Small intestine (tissue), 7 donors: ENCODE measurements around the gene RPS15. TPM values are rescaled to one million over a fixed set of nuclear protein-coding genes. Genes with fewer than 3 reads are reported as not detected.
A peak's percentile ranks its signal among the peaks of the same experiment; 100 is the strongest.

ENCODE experiments used
- DNase-seq, 2 donors: peaks; one replicate each; pipeline versions ENCODE4 v3.0.0 to v3.0.0-alpha.2; 2013
- FAIRE-seq: peaks from 2 replicates; lab custom pipeline; 2012; peaks lifted over from hg19 to GRCh38; lab: Jason Lieb, UNC
- H3K27ac ChIP-seq, 3 donors: one replicate each; pipeline ENCODE4 v1.5.1; 2013; ENCODE audit warnings: low read length in 2 of 3, mild to moderate bottlenecking in 2 of 3, control low read depth in 1 of 3, inconsistent platforms in 1 of 3, low read depth in 1 of 3, moderate library complexity in 1 of 3
- H3K27me3 ChIP-seq, 3 donors: one replicate each; pipeline ENCODE4 v1.6.1; 2013; ENCODE audit warnings: low read length in 3 of 3, inconsistent platforms in 1 of 3; ENCODE audit not compliant: control insufficient read depth in 3 of 3, insufficient read depth in 3 of 3
- H3K36me3 ChIP-seq, 3 donors: one replicate each; pipeline ENCODE4 v1.6.1; 2013; ENCODE audit warnings: low read length in 3 of 3, inconsistent platforms in 1 of 3, low read depth in 1 of 3, mild to moderate bottlenecking in 1 of 3, moderate library complexity in 1 of 3; ENCODE audit not compliant: control insufficient read depth in 3 of 3, insufficient read depth in 2 of 3
- H3K4me1 ChIP-seq, 3 donors: one replicate each; pipeline ENCODE4 v1.6.1; 2013; ENCODE audit warnings: low read length in 2 of 3, inconsistent platforms in 1 of 3, low read depth in 1 of 3, mild to moderate bottlenecking in 1 of 3, moderate library complexity in 1 of 3; ENCODE audit not compliant: control insufficient read depth in 3 of 3, insufficient read depth in 2 of 3
- H3K4me3 ChIP-seq, 3 donors: one replicate each; pipeline ENCODE4 v1.5.1; 2013; ENCODE audit warnings: low read length in 3 of 3, control low read depth in 1 of 3, inconsistent platforms in 1 of 3, low read depth in 1 of 3, mild to moderate bottlenecking in 1 of 3, moderate library complexity in 1 of 3
- H3K9me3 ChIP-seq, 2 donors: one replicate each; pipeline ENCODE4 v1.6.1; 2013; ENCODE audit warnings: low read depth in 1 of 2, low read length in 1 of 2; ENCODE audit not compliant: control insufficient read depth in 2 of 2, insufficient read depth in 1 of 2
- WGBS, 3 donors: extraction: QIAGEN DNeasy Blood & Tissue Kit; methylation state at CpG; one replicate each; pipeline ENCODE4 v1.1.7; 2013; 5-methylcytosine and 5-hydroxymethylcytosine counted together
- polyA plus RNA-seq, 4 donors: library from polyadenylated mRNA; stranded (reverse) in 3 of 4; unstranded in 1 of 4; fragments of 200-250 nt in 3 of 4; fragments of 120-200 nt in 1 of 4; gene quantifications; one replicate each; pipeline versions ENCODE4 v1.2.1 to v1.2.3, GENCODE V29; 2013
- donor health status: healthy with polysubstance abuse.
- donor health status: control.
- donor health status: control.
- donor health status: Bipolar disorder and iron deficiency.
- donor health status: healthy.

The RPS15 gene
- polyA plus RNA-seq, 4 donors: 1,394 to 3,547 (median 2,919) TPM

DNA sequence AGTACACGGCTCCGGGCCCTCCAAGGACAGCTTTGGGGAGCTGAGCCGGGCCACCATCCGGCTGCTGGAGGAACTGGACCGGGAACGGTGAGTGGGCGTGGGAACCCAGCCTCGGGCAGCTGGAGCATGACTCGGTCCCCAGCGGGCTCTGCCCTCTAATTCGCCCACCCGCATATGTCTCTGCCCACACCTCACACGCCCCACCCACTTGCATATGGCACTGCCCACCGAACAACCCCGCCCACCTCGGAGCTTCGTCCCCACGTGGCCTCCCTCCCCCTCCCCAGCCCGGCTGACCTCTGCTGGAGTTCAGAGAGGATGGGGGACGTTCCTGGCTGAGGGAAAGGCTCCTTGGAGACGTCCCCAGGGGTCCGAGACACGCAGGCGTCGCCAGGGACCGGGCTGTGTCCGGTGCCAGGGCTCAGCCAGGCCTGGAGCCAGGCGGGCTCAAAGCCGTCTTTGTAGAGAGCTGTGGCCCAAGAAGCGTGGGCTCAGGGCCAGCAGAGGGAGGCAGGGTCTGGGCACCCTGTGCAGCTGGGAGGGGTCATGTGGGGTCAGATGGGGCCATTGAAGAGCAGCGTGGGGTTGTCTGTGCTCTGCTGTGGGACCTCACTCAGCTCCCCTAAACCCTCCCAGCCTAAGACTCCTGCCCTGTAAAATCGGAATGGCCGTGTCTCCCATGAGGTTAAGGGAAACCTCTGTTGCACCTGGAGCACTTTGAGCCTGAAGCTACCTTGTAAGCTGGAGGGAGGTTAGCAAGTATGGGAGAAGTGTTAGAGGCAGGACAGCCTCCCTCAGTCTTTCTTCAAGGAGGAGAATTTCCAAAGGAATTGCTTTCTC lies 15.5 kb downstream of the RPS15 start:
- no peak overlapping the region for H3K4me3 ChIP-seq
- WGBS, 3 donors: 7 to 29% (median 15%) methylated on average over 23 to 33 of the region's 33 CpGs
- H3K27ac ChIP-seq: no peak overlapping the region
- peaks cover 30 to 95% (median 42%) of the 10 kb centered on the region in 3 donors for H3K27me3 ChIP-seq
- no peaks in the 10 kb centered on the region for H3K36me3 ChIP-seq
- H3K4me1 ChIP-seq: peaks cover 0 to 11% (median 0%) of the 10 kb centered on the region in 3 donors
- DNase-seq (no peak), FAIRE-seq (no peak)
- no peaks in the 10 kb centered on the region for H3K9me3 ChIP-seq

DNA sequence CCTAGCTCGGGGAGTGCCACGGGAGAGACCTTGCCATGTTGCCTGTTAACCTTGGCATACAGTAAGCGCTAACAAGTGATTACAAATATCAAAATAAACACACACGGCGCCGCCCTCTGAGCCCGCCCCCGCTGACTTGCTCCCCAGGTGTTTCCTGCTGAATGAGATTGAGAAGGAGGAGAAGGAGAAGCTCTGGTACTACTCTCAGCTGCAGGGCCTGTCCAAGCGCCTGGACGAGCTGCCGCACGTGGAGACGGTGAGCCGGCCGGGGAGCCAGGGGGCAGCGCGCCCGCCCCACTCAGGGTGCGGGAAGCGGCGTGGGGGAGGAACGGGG lies 16.8 kb downstream of the RPS15 start:
- DNase-seq: no peak
- no peaks in the 10 kb centered on the region for H3K9me3 ChIP-seq
- no peak overlapping the region for H3K4me3 ChIP-seq
- H3K36me3 ChIP-seq: peaks cover 0 to 3% (median 0%) of the 10 kb centered on the region in 3 donors
- H3K27ac ChIP-seq: no peak overlapping the region
- FAIRE-seq: no peak
- peaks cover 30 to 91% (median 31%) of the 10 kb centered on the region in 3 donors for H3K27me3 ChIP-seq
- WGBS, 3 donors: 1 to 4% (median 1%) methylated on average over 19 to 22 of the region's 22 CpGs
- H3K4me1 ChIP-seq: peaks cover 0 to 11% (median 0%) of the 10 kb centered on the region in 3 donors

DNA sequence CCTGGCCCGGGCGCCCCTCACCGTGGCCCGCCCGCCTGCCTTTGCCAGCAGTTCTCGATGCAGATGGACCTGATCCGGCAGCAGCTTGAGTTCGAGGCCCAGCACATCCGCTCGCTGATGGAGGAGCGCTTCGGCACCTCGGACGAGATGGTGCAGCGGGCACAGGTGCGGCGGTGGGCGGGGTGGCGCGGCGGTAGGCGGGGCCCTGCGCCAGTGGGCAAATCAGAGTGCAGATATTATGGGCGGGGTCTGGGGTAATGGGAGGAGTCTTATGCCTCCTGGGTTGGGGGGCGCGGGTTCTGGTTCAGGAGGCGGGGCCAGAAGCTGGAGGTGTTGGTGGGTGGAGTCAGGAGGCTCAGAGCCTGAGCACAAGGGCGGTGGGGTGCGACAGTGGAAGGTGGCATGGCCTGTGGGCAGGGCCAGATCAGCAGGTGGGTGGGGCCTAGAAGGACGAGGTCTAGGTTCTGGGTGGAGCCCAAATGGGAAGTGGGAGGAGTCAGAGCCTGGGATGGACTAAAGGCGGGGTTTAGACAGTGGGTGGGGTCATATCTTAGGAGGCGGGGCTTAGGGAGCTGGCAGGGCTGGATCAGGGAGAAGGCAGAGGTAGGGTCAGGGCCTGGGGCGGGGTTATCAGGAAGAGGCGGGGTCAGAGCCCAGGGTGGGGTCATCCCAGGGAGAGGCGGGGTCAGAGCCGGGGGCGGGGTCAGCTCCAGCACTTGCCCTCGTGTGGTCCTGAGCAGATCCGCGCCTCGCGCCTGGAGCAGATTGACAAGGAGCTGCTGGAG lies 17.3 kb downstream of the RPS15 start:
- FAIRE-seq (no peak), DNase-seq (peak; percentile 86 to 97)
- Histone ChIP-seq H3K4me1 (peaks cover 0 to 11% (median 0%) of the 10 kb centered on the region in 3 donors), H3K4me3 (no peak overlapping the region), H3K27me3 (peaks cover 25 to 86% (median 28%) of the 10 kb centered on the region in 3 donors), H3K36me3 (peaks cover 0 to 8% (median 0%) of the 10 kb centered on the region in 3 donors), H3K27ac (no peak overlapping the region), H3K9me3 (no peaks in the 10 kb centered on the region)
- WGBS, 3 donors: 2 to 6% (median 4%) methylated on average over 32 to 42 of the region's 42 CpGs

DNA sequence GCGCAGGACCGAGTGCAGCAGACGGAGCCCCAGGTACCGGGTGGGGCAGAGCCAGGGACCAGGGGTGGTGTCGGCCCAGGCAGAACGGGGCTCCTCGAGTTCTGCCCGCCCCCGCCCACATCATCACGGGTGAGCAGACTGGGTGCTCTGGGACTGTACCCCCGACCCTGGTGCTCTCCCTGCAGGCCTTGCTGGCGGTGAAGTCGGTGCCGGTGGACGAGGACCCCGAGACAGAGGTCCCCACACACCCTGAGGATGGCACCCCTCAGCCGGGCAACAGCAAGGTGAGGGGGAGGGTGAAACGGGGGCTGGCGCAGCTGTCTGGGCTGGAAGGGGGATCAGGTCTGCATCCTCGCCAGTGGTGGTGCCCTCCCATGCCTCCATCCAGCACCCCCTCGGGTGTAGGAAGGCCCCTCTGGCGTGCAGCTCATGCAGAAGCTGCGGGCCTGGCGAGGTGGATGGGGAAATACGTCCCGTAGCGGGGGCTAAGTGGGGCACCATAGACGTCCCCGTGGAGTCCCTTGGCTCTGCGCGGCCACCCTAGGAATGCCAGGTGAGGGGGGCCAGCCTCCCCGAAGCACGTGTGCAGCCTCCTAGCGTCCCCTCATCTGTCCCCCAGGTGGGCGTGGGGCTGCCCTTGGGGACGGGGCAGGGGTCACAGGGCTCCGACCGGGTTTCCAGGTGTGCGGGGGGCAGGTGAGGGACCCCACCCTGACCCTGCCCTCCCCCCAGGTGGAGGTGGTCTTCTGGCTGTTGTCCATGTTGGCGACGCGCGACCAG lies 18.1 kb downstream of the RPS15 start:
- H3K27ac ChIP-seq: no peak overlapping the region
- peaks cover 0 to 15% (median 0%) of the 10 kb centered on the region in 3 donors for H3K36me3 ChIP-seq
- no peak overlapping the region for H3K4me3 ChIP-seq
- H3K4me1 ChIP-seq: peaks cover 0 to 11% (median 0%) of the 10 kb centered on the region in 3 donors
- peaks cover 17 to 78% (median 22%) of the 10 kb centered on the region in 3 donors for H3K27me3 ChIP-seq
- 17 to 37% (median 29%) methylated on average over 30 to 43 of the region's 43 CpGs for WGBS, 3 donors
- H3K9me3 ChIP-seq: no peaks in the 10 kb centered on the region
- no peak for FAIRE-seq
- DNase-seq: no peak

DNA sequence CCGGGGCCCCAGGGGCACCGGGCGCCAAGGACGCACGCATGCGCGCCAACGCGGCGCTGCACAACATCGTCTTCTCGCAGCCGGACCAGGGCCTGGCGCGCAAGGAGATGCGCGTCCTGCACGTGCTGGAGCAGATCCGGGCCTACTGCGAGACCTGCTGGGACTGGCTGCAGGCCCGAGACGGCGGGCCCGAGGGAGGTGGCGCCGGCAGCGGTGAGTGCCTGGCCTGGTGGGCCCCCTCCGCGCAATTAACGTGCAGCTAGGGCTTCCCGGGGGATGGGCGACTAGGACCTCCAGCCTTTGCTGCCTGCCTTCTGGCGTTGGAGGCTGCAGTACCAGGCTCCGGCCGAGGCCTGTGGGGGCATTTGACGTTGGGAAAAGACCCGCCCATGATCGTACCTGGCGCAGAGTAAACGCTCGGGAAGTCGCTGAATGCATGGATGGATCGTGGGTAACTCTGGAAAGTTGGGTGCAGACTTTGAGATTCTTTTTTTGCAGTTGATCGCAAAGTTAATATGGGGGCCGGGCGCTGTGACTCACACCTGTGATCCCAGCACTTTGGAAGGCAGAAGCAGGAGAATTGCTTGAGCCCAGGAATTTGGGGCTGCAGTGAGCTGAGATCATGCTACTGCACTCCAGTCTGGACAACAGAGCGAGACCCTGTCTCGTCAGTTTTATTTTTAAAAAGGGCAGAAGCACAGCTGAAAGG lies 19.0 kb downstream of the RPS15 start:
- Histone ChIP-seq H3K36me3 (peaks cover 0 to 18% (median 0%) of the 10 kb centered on the region in 3 donors), H3K27ac (no peak overlapping the region), H3K4me3 (no peak overlapping the region), H3K9me3 (no peaks in the 10 kb centered on the region), H3K27me3 (peaks cover 13 to 70% (median 15%) of the 10 kb centered on the region in 3 donors), H3K4me1 (peaks cover 0 to 11% (median 0%) of the 10 kb centered on the region in 3 donors)
- WGBS, 3 donors: 9 to 16% (median 15%) methylated on average over 37 to 48 of the region's 48 CpGs
- DNase-seq (no peak), FAIRE-seq (no peak)

DNA sequence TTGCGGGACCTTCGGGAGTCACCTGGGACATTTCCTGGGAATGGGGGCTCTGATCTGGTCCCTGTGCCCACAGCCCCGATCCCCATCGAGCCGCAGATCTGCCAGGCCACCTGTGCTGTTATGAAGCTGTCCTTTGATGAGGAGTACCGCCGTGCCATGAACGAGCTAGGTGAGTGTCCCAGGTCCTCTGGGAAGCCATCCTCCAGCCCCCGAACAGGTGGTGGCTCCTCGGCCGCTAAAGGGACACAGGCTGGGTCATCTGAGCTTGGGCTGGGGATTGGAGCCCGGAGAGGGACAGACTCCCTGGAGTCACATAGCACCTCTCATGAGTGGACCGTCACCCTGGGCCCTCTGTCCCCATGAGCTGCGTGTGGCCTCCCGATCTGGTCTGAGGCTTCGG lies 19.7 kb downstream of the RPS15 start:
- peaks cover 0 to 18% (median 0%) of the 10 kb centered on the region in 3 donors for H3K36me3 ChIP-seq
- H3K4me3 ChIP-seq: no peak overlapping the region
- H3K4me1 ChIP-seq: peaks cover 0 to 11% (median 0%) of the 10 kb centered on the region in 3 donors
- FAIRE-seq (no peak), DNase-seq (no peak)
- H3K27ac ChIP-seq: no peak overlapping the region
- H3K9me3 ChIP-seq: no peaks in the 10 kb centered on the region
- peaks cover 9 to 63% (median 10%) of the 10 kb centered on the region in 3 donors for H3K27me3 ChIP-seq
- WGBS, 3 donors: 67 to 81% (median 81%) methylated on average over 16 of the region's 16 CpGs

DNA sequence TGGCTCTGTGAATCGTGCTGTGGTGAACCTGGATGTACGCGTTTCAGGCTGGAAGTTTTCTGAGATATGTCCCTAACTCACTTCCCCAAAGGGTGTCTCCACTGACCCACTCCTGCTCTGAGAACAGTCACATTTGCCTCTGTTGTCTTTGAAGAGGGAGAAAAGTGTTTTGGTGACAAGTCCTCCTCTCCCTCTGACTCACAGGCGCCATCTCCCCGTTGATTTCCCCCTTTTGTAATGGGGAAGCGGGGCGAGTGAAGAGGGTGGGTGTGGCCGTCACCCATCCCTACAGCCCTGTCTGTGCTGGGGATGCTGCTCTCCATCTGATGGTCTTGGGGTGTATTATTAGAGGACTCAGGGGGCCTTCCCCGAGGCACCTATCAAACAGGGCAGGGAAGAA lies 21.3 kb downstream of the RPS15 start:
- peaks cover 0 to 18% (median 0%) of the 10 kb centered on the region in 3 donors for H3K36me3 ChIP-seq
- peaks cover 5 to 54% (median 9%) of the 10 kb centered on the region in 3 donors for H3K27me3 ChIP-seq
- no peak for FAIRE-seq
- H3K9me3 ChIP-seq: no peaks in the 10 kb centered on the region
- H3K4me3 ChIP-seq: no peak overlapping the region
- H3K4me1 ChIP-seq: peaks cover 0 to 11% (median 0%) of the 10 kb centered on the region in 3 donors
- H3K27ac ChIP-seq: no peak overlapping the region
- WGBS, 3 donors: 71 to 78% (median 74%) methylated on average over 9 of the region's 9 CpGs
- no peak for DNase-seq
